Liver (tissue), 9 donors: Measurements from ENCODE around the gene HMGCS1. TPM values are rescaled to one million over a fixed set of nuclear protein-coding genes. Genes with fewer than 3 reads are reported as not detected.

ENCODE experiments used
- DNase-seq: peaks from one replicate; pipeline ENCODE4 v3.0.0-alpha.2; 2017; ENCODE audit warnings: low spot score
- H3K27ac ChIP-seq, 2 donors: one replicate each; pipeline ENCODE4 v1.7.0; 2013; ENCODE audit warnings: inconsistent platforms in 2 of 2, low read length in 2 of 2, control low read depth in 1 of 2, low read depth in 1 of 2, mild to moderate bottlenecking in 1 of 2
- H3K27me3 ChIP-seq, 4 donors: one replicate each; pipeline versions ENCODE4 v1.6.1 to v1.7.0; 2013; ENCODE audit warnings: low read length in 3 of 4, inconsistent platforms in 1 of 4, mild to moderate bottlenecking in 1 of 4, moderate library complexity in 1 of 4; ENCODE audit not compliant: control insufficient read depth in 4 of 4, insufficient read depth in 4 of 4
- H3K36me3 ChIP-seq, 4 donors: one replicate each; pipeline versions ENCODE4 v1.6.1 to v1.7.0; 2013; ENCODE audit warnings: low read length in 3 of 4, mild to moderate bottlenecking in 3 of 4, low read depth in 1 of 4, moderate library complexity in 1 of 4; ENCODE audit not compliant: control insufficient read depth in 4 of 4, insufficient read depth in 3 of 4
- H3K4me1 ChIP-seq, 4 donors: one replicate each; pipeline versions ENCODE4 v1.6.1 to v1.7.0; 2013; ENCODE audit warnings: low read length in 3 of 4, mild to moderate bottlenecking in 3 of 4, moderate library complexity in 1 of 4; ENCODE audit not compliant: control insufficient read depth in 4 of 4, insufficient read depth in 4 of 4
- H3K4me3 ChIP-seq, 3 donors: one replicate each; pipeline versions ENCODE4 v1.6.1 to v1.7.0; 2013; ENCODE audit warnings: low read length in 3 of 3, control low read depth in 1 of 3, low read depth in 1 of 3, mild to moderate bottlenecking in 1 of 3
- H3K9ac ChIP-seq, 2 donors: one replicate each; pipeline ENCODE4 v1.7.0; 2013; ENCODE audit warnings: low read length in 2 of 2, mild to moderate bottlenecking in 2 of 2, moderate library complexity in 2 of 2, control low read depth in 1 of 2, low read depth in 1 of 2
- H3K9me3 ChIP-seq, 4 donors: one replicate each; pipeline versions ENCODE4 v1.6.1 to v1.7.0; 2013; ENCODE audit warnings: low read length in 3 of 4; ENCODE audit not compliant: control insufficient read depth in 4 of 4
- EGR1 ChIP-seq, 2 donors: IDR thresholded peaks; 2 replicates each; pipeline ENCODE4 v1.6.1; 2016 to 2018; ENCODE audit warnings: antibody characterized with exemption in 2 of 2, low read depth in 2 of 2
- FOXA1 ChIP-seq: IDR thresholded peaks from 2 replicates; pipeline ENCODE4 v1.6.1; 2016; ENCODE audit warnings: antibody characterized with exemption
- FOXA2 ChIP-seq: IDR thresholded peaks from 2 replicates; pipeline ENCODE4 v1.6.1; 2016; ENCODE audit warnings: antibody characterized with exemption
- HNF4A ChIP-seq, 2 donors: conservative IDR thresholded peaks; 2 replicates each; pipeline ENCODE4 v1.6.1; 2016; ENCODE audit warnings: antibody characterized with exemption in 2 of 2, mild to moderate bottlenecking in 2 of 2
- HNF4G ChIP-seq: IDR thresholded peaks from 2 replicates; pipeline ENCODE4 v1.6.1; 2016; ENCODE audit warnings: antibody characterized with exemption
- JUND ChIP-seq, 2 donors: IDR thresholded peaks; 2 replicates each; pipeline ENCODE4 v1.6.1; 2016; ENCODE audit warnings: antibody characterized with exemption in 2 of 2
- NR2F2 ChIP-seq: IDR thresholded peaks from 2 replicates; pipeline ENCODE4 v1.6.1; 2016; ENCODE audit warnings: antibody characterized with exemption
- RAD21 ChIP-seq, 2 donors: IDR thresholded peaks; 2 replicates each; pipeline ENCODE4 v1.6.1; 2016; ENCODE audit warnings: antibody characterized with exemption in 2 of 2, mild to moderate bottlenecking in 2 of 2
- RXRA ChIP-seq, 2 donors: IDR thresholded peaks; 2 replicates each; pipeline ENCODE4 v1.6.1; 2017 to 2018; ENCODE audit warnings: antibody characterized with exemption in 2 of 2, mild to moderate bottlenecking in 1 of 2
- SP1 ChIP-seq: IDR thresholded peaks from 2 replicates; pipeline ENCODE4 v1.6.1; 2018; ENCODE audit warnings: antibody characterized with exemption, mild to moderate bottlenecking
- TAF1 ChIP-seq: conservative IDR thresholded peaks from 2 replicates; pipeline ENCODE4 v1.6.1; 2016; ENCODE audit warnings: antibody characterized with exemption, mild to moderate bottlenecking
- YY1 ChIP-seq: IDR thresholded peaks from 2 replicates; pipeline ENCODE4 v1.6.1; 2016; ENCODE audit warnings: antibody characterized with exemption, mild to moderate bottlenecking
- WGBS: extraction: QIAGEN DNeasy Blood & Tissue Kit; methylation state at CpG from one replicate; pipeline ENCODE4 v1.1.7; 2013; 5-methylcytosine and 5-hydroxymethylcytosine counted together
- polyA plus RNA-seq, 2 donors: library from polyadenylated mRNA; stranded (reverse) in 1 of 2; unstranded in 1 of 2; fragments of 200-250 nt in 1 of 2; fragments of >200 nt in 1 of 2; fragmentation: Nextera tagmentation in 1 of 2; extraction: Ambion mirVana in 1 of 2; gene quantifications; one replicate each; pipeline versions ENCODE4 v1.2.1 to v1.2.3, GENCODE V29; 2013 to 2015
- total RNA-seq, 2 donors: library from RNA; depleted of rRNA; stranded (reverse); fragments of >200 nt; gene quantifications; one replicate each; pipeline ENCODE4 v1.2.3, GENCODE V29; 2014
- TF ChIP-seq, protein P1 (sequence below): fragments of 150-350 bp; IDR thresholded peaks from 2 replicates; pipeline ENCODE4 v1.5.1; 2017; ENCODE audit warnings: improper control_type of control experiment, low read depth, low read length; ENCODE audit not compliant: missing input control
- TF ChIP-seq, protein P2 (sequence below): IDR thresholded peaks from 2 replicates; pipeline ENCODE4 v1.6.1; 2016; ENCODE audit warnings: antibody characterized with exemption
- TF ChIP-seq, protein P3 (sequence below): IDR thresholded peaks from 2 replicates; pipeline ENCODE4 v1.6.1; 2016; ENCODE audit warnings: antibody characterized with exemption, mild to moderate bottlenecking
- donor health status: healthy.
- donor health status: healthy.
- donor health status: healthy.
- donor health status: healthy.
- donor health status: healthy.

Gene HMGCS1
- total and polyA plus RNA-seq, 4 donors = 41.7 to 878 (median 286) TPM

GRCh38 chr5:43302481-43302880 lies 10.7 kb downstream of the HMGCS1 start:
- Histone ChIP-seq H3K4me1 (peaks cover 4 to 40% (median 9%) of the 10 kb centered on the region in 4 donors), H3K4me3 (no peak overlapping the region), H3K36me3 (peaks cover 6 to 20% (median 14%) of the 10 kb centered on the region in 4 donors), H3K27me3 (no peaks in the 10 kb centered on the region), H3K9ac (no peak overlapping the region), H3K9me3 (no peaks in the 10 kb centered on the region), H3K27ac (peak overlapping the region in 1 of 2 donors; percentile 10)
- TF ChIP-seq, protein P1, sequence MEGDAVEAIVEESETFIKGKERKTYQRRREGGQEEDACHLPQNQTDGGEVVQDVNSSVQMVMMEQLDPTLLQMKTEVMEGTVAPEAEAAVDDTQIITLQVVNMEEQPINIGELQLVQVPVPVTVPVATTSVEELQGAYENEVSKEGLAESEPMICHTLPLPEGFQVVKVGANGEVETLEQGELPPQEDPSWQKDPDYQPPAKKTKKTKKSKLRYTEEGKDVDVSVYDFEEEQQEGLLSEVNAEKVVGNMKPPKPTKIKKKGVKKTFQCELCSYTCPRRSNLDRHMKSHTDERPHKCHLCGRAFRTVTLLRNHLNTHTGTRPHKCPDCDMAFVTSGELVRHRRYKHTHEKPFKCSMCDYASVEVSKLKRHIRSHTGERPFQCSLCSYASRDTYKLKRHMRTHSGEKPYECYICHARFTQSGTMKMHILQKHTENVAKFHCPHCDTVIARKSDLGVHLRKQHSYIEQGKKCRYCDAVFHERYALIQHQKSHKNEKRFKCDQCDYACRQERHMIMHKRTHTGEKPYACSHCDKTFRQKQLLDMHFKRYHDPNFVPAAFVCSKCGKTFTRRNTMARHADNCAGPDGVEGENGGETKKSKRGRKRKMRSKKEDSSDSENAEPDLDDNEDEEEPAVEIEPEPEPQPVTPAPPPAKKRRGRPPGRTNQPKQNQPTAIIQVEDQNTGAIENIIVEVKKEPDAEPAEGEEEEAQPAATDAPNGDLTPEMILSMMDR = no peak
- TF ChIP-seq HNF4G = no peak
- no peak for TF ChIP-seq FOXA1
- no peak for TF ChIP-seq RXRA (IDR thresholded peaks at IDR 0.05)
- TF ChIP-seq FOXA2 = no peak
- TF ChIP-seq NR2F2 = no peak
- TF ChIP-seq, protein P2, sequence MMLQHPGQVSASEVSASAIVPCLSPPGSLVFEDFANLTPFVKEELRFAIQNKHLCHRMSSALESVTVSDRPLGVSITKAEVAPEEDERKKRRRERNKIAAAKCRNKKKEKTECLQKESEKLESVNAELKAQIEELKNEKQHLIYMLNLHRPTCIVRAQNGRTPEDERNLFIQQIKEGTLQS = no peak
- TF ChIP-seq, protein P3, sequence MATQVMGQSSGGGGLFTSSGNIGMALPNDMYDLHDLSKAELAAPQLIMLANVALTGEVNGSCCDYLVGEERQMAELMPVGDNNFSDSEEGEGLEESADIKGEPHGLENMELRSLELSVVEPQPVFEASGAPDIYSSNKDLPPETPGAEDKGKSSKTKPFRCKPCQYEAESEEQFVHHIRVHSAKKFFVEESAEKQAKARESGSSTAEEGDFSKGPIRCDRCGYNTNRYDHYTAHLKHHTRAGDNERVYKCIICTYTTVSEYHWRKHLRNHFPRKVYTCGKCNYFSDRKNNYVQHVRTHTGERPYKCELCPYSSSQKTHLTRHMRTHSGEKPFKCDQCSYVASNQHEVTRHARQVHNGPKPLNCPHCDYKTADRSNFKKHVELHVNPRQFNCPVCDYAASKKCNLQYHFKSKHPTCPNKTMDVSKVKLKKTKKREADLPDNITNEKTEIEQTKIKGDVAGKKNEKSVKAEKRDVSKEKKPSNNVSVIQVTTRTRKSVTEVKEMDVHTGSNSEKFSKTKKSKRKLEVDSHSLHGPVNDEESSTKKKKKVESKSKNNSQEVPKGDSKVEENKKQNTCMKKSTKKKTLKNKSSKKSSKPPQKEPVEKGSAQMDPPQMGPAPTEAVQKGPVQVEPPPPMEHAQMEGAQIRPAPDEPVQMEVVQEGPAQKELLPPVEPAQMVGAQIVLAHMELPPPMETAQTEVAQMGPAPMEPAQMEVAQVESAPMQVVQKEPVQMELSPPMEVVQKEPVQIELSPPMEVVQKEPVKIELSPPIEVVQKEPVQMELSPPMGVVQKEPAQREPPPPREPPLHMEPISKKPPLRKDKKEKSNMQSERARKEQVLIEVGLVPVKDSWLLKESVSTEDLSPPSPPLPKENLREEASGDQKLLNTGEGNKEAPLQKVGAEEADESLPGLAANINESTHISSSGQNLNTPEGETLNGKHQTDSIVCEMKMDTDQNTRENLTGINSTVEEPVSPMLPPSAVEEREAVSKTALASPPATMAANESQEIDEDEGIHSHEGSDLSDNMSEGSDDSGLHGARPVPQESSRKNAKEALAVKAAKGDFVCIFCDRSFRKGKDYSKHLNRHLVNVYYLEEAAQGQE = no peak
- no peak for TF ChIP-seq TAF1
- no peak for TF ChIP-seq JUND (IDR thresholded peaks at IDR 0.05)
- TF ChIP-seq RAD21 (IDR thresholded peaks at IDR 0.05) = no peak
- no peak for TF ChIP-seq EGR1 (IDR thresholded peaks at IDR 0.05; ENCODE audit: low read depth in 2 of 2)
- TF ChIP-seq HNF4A (conservative IDR thresholded peaks at IDR 0.05) = no peak
- TF ChIP-seq SP1 = no peak
- no peak for TF ChIP-seq YY1
- no peak for DNase-seq
- 94% methylated on average over 3 of the region's 3 CpGs for WGBS

- H3K9me3 ChIP-seq = no peaks in the 10 kb centered on the region
- no peak overlapping the region for H3K4me3 ChIP-seq
- no peak for DNase-seq
- no peak overlapping the region for H3K27ac ChIP-seq
- no peak overlapping the region for H3K9ac ChIP-seq
- H3K36me3 ChIP-seq = peaks cover 6 to 27% (median 21%) of the 10 kb centered on the region in 4 donors
- 60% methylated on average over 3 of the region's 3 CpGs for WGBS
- peaks cover 4 to 35% (median 9%) of the 10 kb centered on the region in 4 donors for H3K4me1 ChIP-seq
- TF ChIP-seq FOXA2 = peak; percentile 38
- TF ChIP-seq RAD21 (IDR thresholded peaks at IDR 0.05) = peak in 1 of 2 donors; percentile 8
- no peak for TF ChIP-seq RXRA (IDR thresholded peaks at IDR 0.05)
- H3K27me3 ChIP-seq = no peaks in the 10 kb centered on the region
Observed at GRCh38 chr5:43301653-43302091, 11.5 kb downstream of the HMGCS1 start.
